HepG2 (cell line): ENCODE measurements around the gene ZPR1. TPM values are rescaled to one million over a fixed set of nuclear protein-coding genes. Genes with fewer than 3 reads are reported as not detected.
A peak's percentile ranks its signal among the peaks of the same experiment; 100 is the strongest.

Experiments used
- AGO2 ChIP-seq: fragments of 200-400 bp; formaldehyde crosslinking; optimal IDR thresholded peaks from 2 replicates; pipeline ENCODE3; 2017; ENCODE audit warnings: mild to moderate bottlenecking, low read depth, low read length, moderate library complexity
- FIP1L1 ChIP-seq: fragments of 200-400 bp; formaldehyde crosslinking; IDR thresholded peaks from 2 replicates; pipeline ENCODE4 v1.6.1; 2018; ENCODE audit warnings: low read depth, mild to moderate bottlenecking, low read length, moderate library complexity, borderline replicate concordance; ENCODE audit not compliant: insufficient read depth
- FOXC1 ChIP-seq: sonication (generic); formaldehyde crosslinking; IDR thresholded peaks from 2 replicates; pipeline ENCODE4 v1.8.0; 2022; ENCODE audit warnings: mild to moderate bottlenecking, missing genetic modification reagents, borderline replicate concordance
- RCOR2 ChIP-seq: IDR thresholded peaks from 2 replicates; pipeline ENCODE4 v1.6.1; 2016; ENCODE audit warnings: missing biosample characterization, missing genetic modification reagents
- RFXANK ChIP-seq: IDR thresholded peaks from 2 replicates; pipeline ENCODE4 v1.6.1; 2016
- STAG1 ChIP-seq: sonication (generic); formaldehyde crosslinking; IDR thresholded peaks from 2 replicates; pipeline ENCODE4 v1.4.0; 2020; ENCODE audit warnings: missing genetic modification reagents
- TCF7 ChIP-seq: sonication (generic); IDR thresholded peaks from 2 replicates; pipeline ENCODE4 v1.6.1; 2016; ENCODE audit warnings: antibody characterized with exemption, low read depth
- ZFP36 ChIP-seq: fragments of 150-350 bp; IDR thresholded peaks from 2 replicates; pipeline ENCODE4 v1.6.1; 2018; ENCODE audit warnings: borderline replicate concordance, low read length, low read depth; ENCODE audit not compliant: partially characterized antibody
- ZNF17 ChIP-seq: sonication (generic); formaldehyde crosslinking; IDR thresholded peaks from 2 replicates; pipeline ENCODE4 v1.5.0; 2020; ENCODE audit warnings: mild to moderate bottlenecking, missing genetic modification reagents
- ZNF225 ChIP-seq: sonication (generic); formaldehyde crosslinking; IDR thresholded peaks from 2 replicates; pipeline ENCODE4 v1.4.0; 2020; ENCODE audit warnings: mild to moderate bottlenecking, missing genetic modification reagents
- ZNF24 ChIP-seq: fragments of 450-650 bp; IDR thresholded peaks from 2 replicates; pipeline ENCODE4 v1.6.1; 2017; ENCODE audit warnings: antibody characterized with exemption, mild to moderate bottlenecking
- ZNF282 ChIP-seq: fragments of 450-650 bp; IDR thresholded peaks from 2 replicates; pipeline ENCODE4 v1.6.1; 2018; ENCODE audit not compliant: partially characterized antibody
- ZNF484 ChIP-seq: sonication (generic); formaldehyde crosslinking; IDR thresholded peaks from 2 replicates; pipeline ENCODE4 v1.5.1; 2020; ENCODE audit warnings: mild to moderate bottlenecking, low read depth, missing genetic modification reagents, borderline replicate concordance
- ZNF605 ChIP-seq: sonication (generic); formaldehyde crosslinking; IDR thresholded peaks from 2 replicates; pipeline ENCODE4 v1.8.0; 2022; ENCODE audit warnings: mild to moderate bottlenecking, missing genetic modification reagents
- ZNF75D ChIP-seq: sonication (generic); formaldehyde crosslinking; IDR thresholded peaks from 2 replicates; pipeline ENCODE4 v1.8.1; 2023; ENCODE audit warnings: missing genetic modification reagents, mild to moderate bottlenecking, borderline replicate concordance
- ZNF788 ChIP-seq: sonication (generic); formaldehyde crosslinking; IDR thresholded peaks from 2 replicates; pipeline ENCODE4 v1.5.0; 2020; ENCODE audit warnings: mild to moderate bottlenecking, missing genetic modification reagents, borderline replicate concordance
- ZNF878 ChIP-seq: sonication (generic); formaldehyde crosslinking; IDR thresholded peaks from 2 replicates; pipeline ENCODE4 v1.8.1; 2023; ENCODE audit warnings: mild to moderate bottlenecking, missing genetic modification reagents, moderate library complexity
- ZNF879 ChIP-seq: sonication (generic); formaldehyde crosslinking; IDR thresholded peaks from 2 replicates; pipeline ENCODE4 v1.8.1; 2023; ENCODE audit warnings: missing genetic modification reagents
- ZNF883 ChIP-seq: sonication (generic); formaldehyde crosslinking; IDR thresholded peaks from 2 replicates; pipeline ENCODE4 v1.5.1; 2020; ENCODE audit warnings: mild to moderate bottlenecking, missing genetic modification reagents; ENCODE audit errors: not compliant biosample characterization
- ZSCAN21 ChIP-seq: sonication (generic); formaldehyde crosslinking; IDR thresholded peaks from 2 replicates; pipeline ENCODE4 v1.8.0; 2022; ENCODE audit warnings: mild to moderate bottlenecking, missing genetic modification reagents, moderate library complexity, borderline replicate concordance
- polyA plus RNA-seq, 8 experiments: library from polyadenylated mRNA; depleted of rRNA in 3 of 8; stranded (reverse) in 7 of 8; unstranded in 1 of 8; fragments of >200 nt; fragmentation: Illumina TruSeq in 4 of 8; extraction: Trizol in 4 of 8; gene quantifications; 2 replicates each; pipeline versions ENCODE4 v1.2.1 to v1.2.3, GENCODE V29; 2011 to 2016; ENCODE audit warnings: low read depth in 4 of 8, missing spikeins in 1 of 8, mixed read lengths in 1 of 8; ENCODE audit not compliant: insufficient read depth in 1 of 8
- total RNA-seq, 5 experiments: library from RNA; depleted of rRNA; stranded (reverse); fragments of >200 nt; fragmentation: Illumina TruSeq; extraction: Trizol; gene quantifications; 2 replicates each; pipeline ENCODE4 v1.2.3, GENCODE V29; 2016; ENCODE audit warnings: low read depth in 1 of 5
- TF ChIP-seq, protein P1 (sequence below): sonication (generic); formaldehyde crosslinking; IDR thresholded peaks from 2 replicates; pipeline ENCODE4 v1.5.0; 2020; ENCODE audit warnings: missing genetic modification reagents
- TF ChIP-seq, protein P2 (sequence below): sonication (generic); formaldehyde crosslinking; IDR thresholded peaks from 2 replicates; pipeline ENCODE4 v1.4.0; 2020; ENCODE audit warnings: missing genetic modification reagents; ENCODE audit errors: not compliant biosample characterization
- TF ChIP-seq, protein P3 (sequence below): sonication (generic); formaldehyde crosslinking; IDR thresholded peaks from 2 replicates; pipeline ENCODE4 v1.4.0; 2020; ENCODE audit warnings: missing genetic modification reagents
- TF ChIP-seq, protein P4 (sequence below): sonication (generic); formaldehyde crosslinking; IDR thresholded peaks from 2 replicates; pipeline ENCODE4 v1.4.0; 2020; ENCODE audit warnings: mild to moderate bottlenecking, missing genetic modification reagents

The ZPR1 gene
- total and polyA plus RNA-seq, 2 of the 13 experiments (the other 11 are each of a cell fraction or from before 2014, with no cell fraction given): 40.0 to 79.3 TPM

DNA sequence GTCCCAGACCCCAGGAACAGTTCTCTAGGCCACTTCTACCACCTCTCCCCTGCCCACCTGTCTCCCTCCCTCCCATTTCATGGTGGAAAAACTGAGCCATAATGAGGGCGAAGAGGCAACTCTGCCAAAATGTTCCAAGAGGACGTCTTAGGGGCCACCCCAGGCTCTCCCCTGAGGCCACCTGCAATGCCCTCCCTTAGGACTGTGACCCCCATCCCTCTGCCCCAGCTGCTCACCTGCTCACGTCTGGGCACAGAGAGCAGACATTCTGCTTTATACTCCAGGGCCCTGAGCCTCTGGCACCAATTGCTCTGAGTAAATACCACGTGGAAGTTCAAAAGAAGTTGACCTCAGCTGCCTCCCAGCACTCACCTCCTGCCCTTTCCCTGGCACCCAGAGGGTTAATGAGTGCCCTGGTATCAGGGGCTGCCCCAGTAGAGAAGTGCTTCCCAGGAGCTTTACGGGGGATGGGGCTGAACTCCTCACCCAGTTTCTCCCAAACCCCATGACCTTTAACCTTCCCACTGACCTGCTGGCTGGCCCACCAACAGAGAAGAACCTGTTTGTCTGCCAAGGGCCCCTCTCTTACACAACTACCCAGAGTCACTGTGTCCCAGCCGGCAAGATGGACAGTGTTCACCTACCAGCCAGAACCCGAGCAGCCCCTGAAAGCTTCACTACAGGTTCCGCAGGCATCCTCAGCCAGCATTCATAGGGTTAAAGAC, 4.5 kb upstream of the ZPR1 start (continued):
- TF ChIP-seq ZNF225 (CRISPR knock-in tag): no peak
- no peak for TF ChIP-seq ZFP36
- TF ChIP-seq ZNF17 (CRISPR knock-in tag): no peak
- TF ChIP-seq, protein P1, sequence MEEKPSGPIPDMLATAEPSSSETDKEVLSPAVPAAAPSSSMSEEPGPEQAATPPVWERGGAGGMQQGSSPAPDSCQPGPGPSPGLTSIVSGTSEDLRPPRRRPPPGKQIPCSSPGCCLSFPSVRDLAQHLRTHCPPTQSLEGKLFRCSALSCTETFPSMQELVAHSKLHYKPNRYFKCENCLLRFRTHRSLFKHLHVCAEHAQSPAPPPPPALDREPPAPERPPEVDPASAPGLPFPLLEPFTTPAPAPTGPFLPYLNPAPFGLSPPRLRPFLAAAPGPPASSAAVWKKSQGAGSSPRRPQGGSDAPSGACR (CRISPR knock-in tag): no peak; the same call in 1 of the 2 replicates
- no peak for TF ChIP-seq ZNF282
- TF ChIP-seq, protein P2, sequence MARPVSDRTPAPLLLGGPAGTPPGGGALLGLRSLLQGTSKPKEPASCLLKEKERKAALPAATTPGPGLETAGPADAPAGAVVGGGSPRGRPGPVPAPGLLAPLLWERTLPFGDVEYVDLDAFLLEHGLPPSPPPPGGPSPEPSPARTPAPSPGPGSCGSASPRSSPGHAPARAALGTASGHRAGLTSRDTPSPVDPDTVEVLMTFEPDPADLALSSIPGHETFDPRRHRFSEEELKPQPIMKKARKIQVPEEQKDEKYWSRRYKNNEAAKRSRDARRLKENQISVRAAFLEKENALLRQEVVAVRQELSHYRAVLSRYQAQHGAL (CRISPR knock-in tag): no peak
- TF ChIP-seq ZNF24: no peak
- peak; percentile 85 for TF ChIP-seq TCF7
- TF ChIP-seq, protein P3, sequence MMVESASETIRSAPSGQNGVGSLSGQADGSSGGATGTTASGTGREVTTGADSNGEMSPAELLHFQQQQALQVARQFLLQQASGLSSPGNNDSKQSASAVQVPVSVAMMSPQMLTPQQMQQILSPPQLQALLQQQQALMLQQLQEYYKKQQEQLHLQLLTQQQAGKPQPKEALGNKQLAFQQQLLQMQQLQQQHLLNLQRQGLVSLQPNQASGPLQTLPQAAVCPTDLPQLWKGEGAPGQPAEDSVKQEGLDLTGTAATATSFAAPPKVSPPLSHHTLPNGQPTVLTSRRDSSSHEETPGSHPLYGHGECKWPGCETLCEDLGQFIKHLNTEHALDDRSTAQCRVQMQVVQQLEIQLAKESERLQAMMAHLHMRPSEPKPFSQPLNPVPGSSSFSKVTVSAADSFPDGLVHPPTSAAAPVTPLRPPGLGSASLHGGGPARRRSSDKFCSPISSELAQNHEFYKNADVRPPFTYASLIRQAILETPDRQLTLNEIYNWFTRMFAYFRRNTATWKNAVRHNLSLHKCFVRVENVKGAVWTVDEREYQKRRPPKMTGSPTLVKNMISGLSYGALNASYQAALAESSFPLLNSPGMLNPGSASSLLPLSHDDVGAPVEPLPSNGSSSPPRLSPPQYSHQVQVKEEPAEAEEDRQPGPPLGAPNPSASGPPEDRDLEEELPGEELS (CRISPR knock-in tag): peak; percentile 59; the same call in 1 of the 2 replicates
- TF ChIP-seq ZNF878 (CRISPR knock-in tag): 0 out of 2 replicates have a peak, but pooled peaks have one; percentile 51
- peak; percentile 20; the same call in 1 of the 2 replicates for TF ChIP-seq STAG1 (CRISPR knock-in tag)
- no peak for TF ChIP-seq FIP1L1
- TF ChIP-seq RCOR2 (CRISPR knock-in tag): peak; percentile 62; the same call in 1 of the 2 replicates
- no peak for TF ChIP-seq ZNF879 (CRISPR knock-in tag)
- TF ChIP-seq ZSCAN21 (CRISPR knock-in tag): peak; percentile 83
- TF ChIP-seq ZNF484 (CRISPR knock-in tag): no peak
- peak; percentile 31 for TF ChIP-seq ZNF883
- no peak; the same call in 1 of the 2 replicates for TF ChIP-seq FOXC1 (CRISPR knock-in tag)
- peak; percentile 82; the same call in 1 of the 2 replicates for TF ChIP-seq ZNF788
- no peak for TF ChIP-seq ZNF75D
- no peak for TF ChIP-seq ZNF605 (CRISPR knock-in tag)
- no peak for TF ChIP-seq RFXANK (CRISPR knock-in tag)
- TF ChIP-seq AGO2: no peak
- TF ChIP-seq, protein P4, sequence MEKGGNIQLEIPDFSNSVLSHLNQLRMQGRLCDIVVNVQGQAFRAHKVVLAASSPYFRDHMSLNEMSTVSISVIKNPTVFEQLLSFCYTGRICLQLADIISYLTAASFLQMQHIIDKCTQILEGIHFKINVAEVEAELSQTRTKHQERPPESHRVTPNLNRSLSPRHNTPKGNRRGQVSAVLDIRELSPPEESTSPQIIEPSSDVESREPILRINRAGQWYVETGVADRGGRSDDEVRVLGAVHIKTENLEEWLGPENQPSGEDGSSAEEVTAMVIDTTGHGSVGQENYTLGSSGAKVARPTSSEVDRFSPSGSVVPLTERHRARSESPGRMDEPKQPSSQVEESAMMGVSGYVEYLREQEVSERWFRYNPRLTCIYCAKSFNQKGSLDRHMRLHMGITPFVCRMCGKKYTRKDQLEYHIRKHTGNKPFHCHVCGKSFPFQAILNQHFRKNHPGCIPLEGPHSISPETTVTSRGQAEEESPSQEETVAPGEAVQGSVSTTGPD: peak; percentile 17; the same call in 1 of the 2 replicates
